Esophagus muscularis mucosa (tissue), 4 donors: Measurements from ENCODE around the gene PTPN12. TPM values are rescaled to one million over a fixed set of nuclear protein-coding genes. Genes with fewer than 3 reads are reported as not detected.
"Not testable (repeated sequence)": the region's sequence is repeated elsewhere in the genome, so short reads cannot be mapped to it uniquely, and the experiment has no call there.

ENCODE experiments used
- DNase-seq: peaks from one replicate; pipeline ENCODE4 v3.0.0-alpha.2; 2017; ENCODE audit errors: extremely low spot score
- H3K27ac ChIP-seq, 4 donors: fragments of 200-600 bp; sonication (generic); replicated peaks in 1 of 4; 1 replicate in 3 of 4; 2 replicates in 1 of 4; pipeline ENCODE4 v1.5.1; 2016 to 2019; ENCODE audit warnings: mild to moderate bottlenecking in 1 of 4
- H3K27me3 ChIP-seq, 4 donors: fragments of 200-600 bp; sonication (generic); one replicate each; pipeline versions ENCODE4 v1.5.1 to v1.6.0; 2016 to 2019
- H3K36me3 ChIP-seq, 4 donors: fragments of 200-600 bp; sonication (generic); one replicate each; pipeline ENCODE4 v1.5.1; 2016 to 2019
- H3K4me1 ChIP-seq, 4 donors: fragments of 200-600 bp; sonication (generic); one replicate each; pipeline ENCODE4 v1.5.1; 2016 to 2019
- H3K4me3 ChIP-seq, 4 donors: fragments of 200-600 bp; sonication (generic); 1 replicate in 2 of 4; 2 replicates in 2 of 4; pipeline ENCODE4 v1.5.1; 2016 to 2019; ENCODE audit warnings: mild to moderate bottlenecking in 4 of 4, moderate library complexity in 1 of 4
- H3K9me3 ChIP-seq, 4 donors: fragments of 200-600 bp; sonication (generic); 1 replicate in 3 of 4; 2 replicates in 1 of 4; pipeline ENCODE4 v1.5.1; 2016 to 2019
- CTCF ChIP-seq, 3 experiments: fragments of 200-600 bp in 2 of 3; fragments of 450-650 bp in 1 of 3; sonication (generic) in 2 of 3; IDR thresholded peaks; one replicate each; pipeline ENCODE4 v1.5.1; 2017 to 2019; ENCODE audit warnings: antibody characterized with exemption in 3 of 3, mild to moderate bottlenecking in 2 of 3, moderate library complexity in 1 of 3
- EP300 ChIP-seq: sonication (generic); formaldehyde crosslinking; IDR thresholded peaks from one replicate; pipeline ENCODE4 v1.6.1; 2017; ENCODE audit warnings: antibody characterized with exemption
- POLR2A ChIP-seq: fragments of 450-650 bp; IDR thresholded peaks from one replicate; pipeline ENCODE4 v1.6.1; 2017; ENCODE audit warnings: antibody characterized with exemption, moderate library complexity, mild to moderate bottlenecking, low read depth
- POLR2AphosphoS5 ChIP-seq, 2 donors: sonication (generic); formaldehyde crosslinking; IDR thresholded peaks; one replicate each; pipeline ENCODE4 v1.6.1; 2017; ENCODE audit warnings: antibody characterized with exemption in 2 of 2
- WGBS: methylation state at CpG from one replicate; pipeline ENCODE4 v1.1.5; 2018; 5-methylcytosine and 5-hydroxymethylcytosine counted together
- intact Hi-C: fragments of 100-400 bp; cut with DNase I; formaldehyde crosslinking; loops from one replicate; pipeline ENCODE4 v1.15.1; 2023
- total RNA-seq, 4 donors: library from RNA; depleted of rRNA; stranded (reverse); fragments of >200 nt; gene quantifications; one replicate each; pipeline versions ENCODE4 v1.1.0 to v1.2.1, GENCODE V29; 2016

PTPN12 gene
- total RNA-seq, 4 donors from 2014 or later, result 89.1 to 126 (median 98.4) TPM

GRCh38 chr7:77651575-77652162 lies 114.6 kb downstream of the PTPN12 start:
- WGBS, result 17% methylated on average over 3 of the region's 3 CpGs
- no peak overlapping the region for H3K27ac ChIP-seq
- no peaks in the 10 kb centered on the region for H3K27me3 ChIP-seq
- no peak for DNase-seq
- intact Hi-C loops, result loop anchor here (2.0 kb wide), 1 partner anchor 107 kb away; no protein-coding TSS in a partner anchor
- no peak for TF ChIP-seq EP300
- no peak for TF ChIP-seq POLR2AphosphoS5 (IDR thresholded peaks at IDR 0.05)
- TF ChIP-seq POLR2A, result no peak
- TF ChIP-seq CTCF (IDR thresholded peaks at IDR 0.05), result peak; percentile 60 to 70 (median 69)
- H3K36me3 ChIP-seq, result peaks cover 12 to 53% (median 33%) of the 10 kb centered on the region in 4 donors
- H3K4me1 ChIP-seq, result peaks cover 0 to 5% (median 0%) of the 10 kb centered on the region in 4 donors
- no peaks in the 10 kb centered on the region for H3K9me3 ChIP-seq
- H3K4me3 ChIP-seq, result no peak overlapping the region

GRCh38 chr7:77652826-77653225 lies 115.7 kb downstream of the PTPN12 start:
- DNase-seq, H3K27me3 ChIP-seq, H3K9me3 ChIP-seq, H3K4me1 ChIP-seq, H3K4me3 ChIP-seq, H3K27ac ChIP-seq: not testable (repeated sequence)
- WGBS, result 93% methylated on average over 9 of the region's 12 CpGs
- intact Hi-C loops, result loop anchor here (2.0 kb wide), 1 partner anchor 106 kb away; no protein-coding TSS in a partner anchor
- peaks cover 7 to 52% (median 28%) of the 10 kb centered on the region in 4 donors for H3K36me3 ChIP-seq

- Histone ChIP-seq H3K4me1 (peaks cover 0 to 5% (median 0%) of the 10 kb centered on the region in 4 donors), H3K27me3 (no peaks in the 10 kb centered on the region), H3K27ac (no peak overlapping the region), H3K4me3 (no peak overlapping the region), H3K9me3 (no peaks in the 10 kb centered on the region), H3K36me3 (peaks cover 7 to 57% (median 28%) of the 10 kb centered on the region in 4 donors)
- DNase-seq, result no peak
- TF ChIP-seq POLR2A (no peak), EP300 (no peak), CTCF (IDR thresholded peaks at IDR 0.05) (no peak), POLR2AphosphoS5 (IDR thresholded peaks at IDR 0.05) (no peak)
- 62% methylated on average over 2 of the region's 2 CpGs for WGBS
- intact Hi-C loops, result loop anchor here (2.0 kb wide), 1 partner anchor 105 kb away; no protein-coding TSS in a partner anchor
Measured at GRCh38 chr7:77653572-77653971, 116.5 kb downstream of the PTPN12 start.

GRCh38 chr7:77655356-77655755 lies 118.3 kb downstream of the PTPN12 start:
- 100% methylated on average over 1 of the region's 1 CpG for WGBS
- peaks cover 7 to 74% (median 36%) of the 10 kb centered on the region in 4 donors for H3K36me3 ChIP-seq
- intact Hi-C loops, result no loop called here

GRCh38 chr7:77655836-77656455 lies 118.9 kb downstream of the PTPN12 start:
- no peak for TF ChIP-seq POLR2A
- no peak for TF ChIP-seq CTCF (IDR thresholded peaks at IDR 0.05)
- TF ChIP-seq EP300, result no peak
- TF ChIP-seq POLR2AphosphoS5 (IDR thresholded peaks at IDR 0.05), result no peak
- H3K36me3 ChIP-seq, result peaks cover 7 to 80% (median 38%) of the 10 kb centered on the region in 4 donors
- intact Hi-C loops, result no loop called here
- no peaks in the 10 kb centered on the region for H3K27me3 ChIP-seq
- no peaks in the 10 kb centered on the region for H3K9me3 ChIP-seq
- H3K4me3 ChIP-seq, result no peak overlapping the region
- DNase-seq, result no peak
- no peaks in the 10 kb centered on the region for H3K4me1 ChIP-seq
- WGBS, result 96% methylated on average over 9 of the region's 9 CpGs
- no peak overlapping the region for H3K27ac ChIP-seq

More at GRCh38 chr7:77655356-77655755, 118.3 kb downstream of the PTPN12 start:
- TF ChIP-seq POLR2AphosphoS5 (IDR thresholded peaks at IDR 0.05), result no peak
- no peaks in the 10 kb centered on the region for H3K27me3 ChIP-seq
- no peak overlapping the region for H3K4me3 ChIP-seq
- no peak overlapping the region for H3K27ac ChIP-seq
- no peaks in the 10 kb centered on the region for H3K4me1 ChIP-seq
- DNase-seq, result no peak
- no peaks in the 10 kb centered on the region for H3K9me3 ChIP-seq
